Tibial artery (tissue), 4 donors: Measurements from ENCODE around the gene AKAP9.

ENCODE experiments used
- DNase-seq, 2 donors: peaks; one replicate each; pipeline ENCODE4 v3.0.0-alpha.2; 2019
- H3K27ac ChIP-seq, 2 donors: fragments of 200-600 bp; sonication (generic) in 1 of 2; 1 replicate in 1 of 2; 2 replicates in 1 of 2; pipeline ENCODE4 v1.5.1; 2018 to 2019; ENCODE audit warnings: mild to moderate bottlenecking in 1 of 2
- H3K27me3 ChIP-seq, 2 donors: fragments of 200-600 bp; sonication (generic) in 1 of 2; one replicate each; pipeline versions ENCODE4 v1.5.1 to v1.6.0; 2016 to 2019
- H3K36me3 ChIP-seq, 3 donors: fragments of 200-600 bp; sonication (generic) in 2 of 3; one replicate each; pipeline ENCODE4 v1.5.1; 2016 to 2019; ENCODE audit warnings: mild to moderate bottlenecking in 2 of 3
- H3K4me1 ChIP-seq, 4 donors: fragments of 200-600 bp; sonication (generic) in 2 of 4; 1 replicate in 3 of 4; 2 replicates in 1 of 4; pipeline ENCODE4 v1.5.1; 2016 to 2019
- H3K4me3 ChIP-seq, 2 donors: fragments of 200-600 bp; sonication (generic) in 1 of 2; 1 replicate in 1 of 2; 2 replicates in 1 of 2; pipeline ENCODE4 v1.5.1; 2018 to 2019; ENCODE audit warnings: mild to moderate bottlenecking in 2 of 2
- H3K9me3 ChIP-seq, 3 donors: fragments of 200-600 bp; sonication (generic) in 1 of 3; one replicate each; pipeline ENCODE4 v1.5.1; 2016 to 2019
- CTCF ChIP-seq, 2 experiments: fragments of 200-600 bp in 1 of 2; fragments of 450-650 bp in 1 of 2; IDR thresholded peaks; one replicate each; pipeline ENCODE4 v1.5.1; 2017 to 2019; ENCODE audit warnings: antibody characterized with exemption in 2 of 2, mild to moderate bottlenecking in 1 of 2, moderate library complexity in 1 of 2
- intact Hi-C: fragments of 100-400 bp; cut with DNase I; formaldehyde crosslinking; loops from one replicate; pipeline ENCODE4 v1.15.0; 2023; ENCODE audit warnings: low total_unique reads

Gene AKAP9

DNA sequence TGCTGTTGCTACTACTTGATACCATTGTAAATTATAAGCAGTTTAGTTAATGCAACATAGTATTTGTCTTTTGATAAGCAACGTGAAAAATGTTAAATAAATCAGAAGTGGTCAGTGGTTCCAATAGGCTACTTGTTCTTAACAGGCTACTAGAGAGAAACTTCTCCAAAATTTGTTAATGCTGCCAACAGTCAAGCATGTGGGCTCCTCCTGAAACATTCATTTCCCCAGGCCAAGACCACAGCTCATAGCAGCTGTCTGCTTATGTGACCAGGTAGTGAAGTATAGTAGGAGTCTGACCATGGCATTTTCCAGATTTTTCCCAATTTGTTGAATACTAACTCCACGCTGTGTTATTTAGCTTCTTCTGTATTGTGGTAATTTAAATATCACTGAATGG is 112.7 kb downstream of the AKAP9 start:
- peaks cover 0 to 5% (median 0%) of the 10 kb centered on the region in 4 donors for H3K4me1 ChIP-seq
- intact Hi-C loops, result no loop called here
- H3K4me3 ChIP-seq, result no peak overlapping the region
- TF ChIP-seq CTCF (IDR thresholded peaks at IDR 0.05), result no peak
- no peak overlapping the region for H3K27ac ChIP-seq
- H3K36me3 ChIP-seq, result peaks cover 25 to 41% (median 30%) of the 10 kb centered on the region in 3 donors
- no peaks in the 10 kb centered on the region for H3K27me3 ChIP-seq
- DNase-seq, result no peak
- no peaks in the 10 kb centered on the region for H3K9me3 ChIP-seq

DNA sequence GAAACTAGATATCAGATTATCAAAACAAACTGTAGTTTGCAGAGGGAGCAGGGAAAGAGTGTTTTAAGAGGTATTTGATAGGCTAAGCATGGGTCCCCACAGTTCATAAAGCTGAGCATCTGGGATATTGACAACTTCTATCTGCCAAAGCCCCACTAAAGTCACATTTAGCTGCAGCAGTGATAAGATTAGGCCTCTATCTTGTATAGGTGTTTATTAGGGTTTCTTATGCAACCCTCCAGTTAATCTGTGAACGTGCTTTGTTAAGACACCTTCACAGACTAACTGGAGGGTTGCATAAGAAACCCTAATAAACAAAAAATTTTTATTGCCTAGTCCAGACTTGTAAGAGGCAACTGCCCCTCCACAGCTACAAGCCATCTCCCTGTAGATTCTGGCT is 115.6 kb downstream of the AKAP9 start:
- no peak for DNase-seq
- Histone ChIP-seq H3K27ac (no peak overlapping the region), H3K4me1 (peaks cover 0 to 5% (median 0%) of the 10 kb centered on the region in 4 donors), H3K27me3 (no peaks in the 10 kb centered on the region), H3K9me3 (no peaks in the 10 kb centered on the region), H3K36me3 (peaks cover 10 to 13% (median 12%) of the 10 kb centered on the region in 3 donors), H3K4me3 (no peak overlapping the region)
- intact Hi-C loops, result no loop called here
- TF ChIP-seq CTCF (IDR thresholded peaks at IDR 0.05), result no peak

DNA sequence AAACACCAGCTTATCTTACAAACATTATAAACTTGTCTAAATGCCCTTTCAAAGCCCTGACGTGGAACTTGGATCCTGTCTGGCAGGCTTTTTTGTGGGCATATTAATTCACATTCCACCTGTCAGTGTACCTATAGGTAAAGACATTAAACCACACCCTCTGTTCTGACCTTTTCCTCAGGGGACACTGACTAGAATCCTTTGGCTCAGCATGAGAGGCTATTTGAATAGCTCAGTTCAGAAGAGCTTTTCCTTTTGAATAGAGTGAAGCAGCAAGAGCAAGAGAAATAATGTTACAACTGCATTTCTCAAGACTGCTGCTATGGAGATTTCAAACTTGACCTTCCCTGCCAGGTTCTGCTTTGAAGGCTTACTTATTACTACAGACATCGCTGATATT is 116.7 kb downstream of the AKAP9 start:
- Histone ChIP-seq H3K4me1 (peaks cover 0 to 5% (median 0%) of the 10 kb centered on the region in 4 donors), H3K27me3 (no peaks in the 10 kb centered on the region), H3K4me3 (no peak overlapping the region), H3K27ac (no peak overlapping the region), H3K9me3 (no peaks in the 10 kb centered on the region), H3K36me3 (peaks cover 13 to 21% (median 15%) of the 10 kb centered on the region in 3 donors)
- intact Hi-C loops, result no loop called here
- DNase-seq, result no peak
- TF ChIP-seq CTCF (IDR thresholded peaks at IDR 0.05), result no peak

GRCh38 chr7:92058040-92058439 is 117.4 kb downstream of the AKAP9 start:
- Histone ChIP-seq H3K4me3 (no peak overlapping the region), H3K4me1 (peaks cover 0 to 5% (median 0%) of the 10 kb centered on the region in 4 donors), H3K36me3 (peaks cover 9 to 17% (median 11%) of the 10 kb centered on the region in 3 donors), H3K9me3 (no peaks in the 10 kb centered on the region), H3K27me3 (no peaks in the 10 kb centered on the region), H3K27ac (no peak overlapping the region)
- no peak for TF ChIP-seq CTCF (IDR thresholded peaks at IDR 0.05)
- no peak for DNase-seq
- intact Hi-C loops, result no loop called here

- TF ChIP-seq CTCF (IDR thresholded peaks at IDR 0.05), result no peak
- H3K9me3 ChIP-seq, result no peaks in the 10 kb centered on the region
- no peak overlapping the region for H3K4me3 ChIP-seq
- no peak overlapping the region for H3K27ac ChIP-seq
- H3K27me3 ChIP-seq, result no peaks in the 10 kb centered on the region
- peaks cover under 1 to 10% (median 6%) of the 10 kb centered on the region in 3 donors for H3K36me3 ChIP-seq
- intact Hi-C loops, result no loop called here
- no peak for DNase-seq
- H3K4me1 ChIP-seq, result peaks cover 0 to 5% (median 0%) of the 10 kb centered on the region in 4 donors
Measured at GRCh38 chr7:92058899-92059298, 118.2 kb downstream of the AKAP9 start.

- no peak for DNase-seq
- H3K27ac ChIP-seq, result no peak overlapping the region
- no peak for TF ChIP-seq CTCF (IDR thresholded peaks at IDR 0.05)
- peaks cover 0 to 5% (median 0%) of the 10 kb centered on the region in 4 donors for H3K4me1 ChIP-seq
- no peaks in the 10 kb centered on the region for H3K9me3 ChIP-seq
- intact Hi-C loops, result no loop called here
- H3K4me3 ChIP-seq, result no peak overlapping the region
- H3K27me3 ChIP-seq, result no peaks in the 10 kb centered on the region
- peaks cover 0 to 19% (median 6%) of the 10 kb centered on the region in 3 donors for H3K36me3 ChIP-seq
Measured at GRCh38 chr7:92061154-92061553, 120.5 kb downstream of the AKAP9 start.
